GM18507 (cell line): ENCODE data around the gene MIPOL1.
"Not testable (repeated sequence)": the region's sequence is repeated elsewhere in the genome, so short reads cannot be mapped to it uniquely, and the experiment has no call there.

Experiments used
- DNase-seq: peaks from one replicate; pipeline ENCODE4 v3.0.0; 2011; ENCODE audit warnings: low read depth; ENCODE audit not compliant: insufficient read length; ENCODE audit errors: extremely low spot score
- FAIRE-seq: peaks from 2 replicates; lab custom pipeline; 2011; peaks lifted over from hg19 to GRCh38; lab: Jason Lieb, UNC

Gene MIPOL1, protein sequence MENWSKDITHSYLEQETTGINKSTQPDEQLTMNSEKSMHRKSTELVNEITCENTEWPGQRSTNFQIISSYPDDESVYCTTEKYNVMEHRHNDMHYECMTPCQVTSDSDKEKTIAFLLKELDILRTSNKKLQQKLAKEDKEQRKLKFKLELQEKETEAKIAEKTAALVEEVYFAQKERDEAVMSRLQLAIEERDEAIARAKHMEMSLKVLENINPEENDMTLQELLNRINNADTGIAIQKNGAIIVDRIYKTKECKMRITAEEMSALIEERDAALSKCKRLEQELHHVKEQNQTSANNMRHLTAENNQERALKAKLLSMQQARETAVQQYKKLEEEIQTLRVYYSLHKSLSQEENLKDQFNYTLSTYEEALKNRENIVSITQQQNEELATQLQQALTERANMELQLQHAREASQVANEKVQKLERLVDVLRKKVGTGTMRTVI

DNA sequence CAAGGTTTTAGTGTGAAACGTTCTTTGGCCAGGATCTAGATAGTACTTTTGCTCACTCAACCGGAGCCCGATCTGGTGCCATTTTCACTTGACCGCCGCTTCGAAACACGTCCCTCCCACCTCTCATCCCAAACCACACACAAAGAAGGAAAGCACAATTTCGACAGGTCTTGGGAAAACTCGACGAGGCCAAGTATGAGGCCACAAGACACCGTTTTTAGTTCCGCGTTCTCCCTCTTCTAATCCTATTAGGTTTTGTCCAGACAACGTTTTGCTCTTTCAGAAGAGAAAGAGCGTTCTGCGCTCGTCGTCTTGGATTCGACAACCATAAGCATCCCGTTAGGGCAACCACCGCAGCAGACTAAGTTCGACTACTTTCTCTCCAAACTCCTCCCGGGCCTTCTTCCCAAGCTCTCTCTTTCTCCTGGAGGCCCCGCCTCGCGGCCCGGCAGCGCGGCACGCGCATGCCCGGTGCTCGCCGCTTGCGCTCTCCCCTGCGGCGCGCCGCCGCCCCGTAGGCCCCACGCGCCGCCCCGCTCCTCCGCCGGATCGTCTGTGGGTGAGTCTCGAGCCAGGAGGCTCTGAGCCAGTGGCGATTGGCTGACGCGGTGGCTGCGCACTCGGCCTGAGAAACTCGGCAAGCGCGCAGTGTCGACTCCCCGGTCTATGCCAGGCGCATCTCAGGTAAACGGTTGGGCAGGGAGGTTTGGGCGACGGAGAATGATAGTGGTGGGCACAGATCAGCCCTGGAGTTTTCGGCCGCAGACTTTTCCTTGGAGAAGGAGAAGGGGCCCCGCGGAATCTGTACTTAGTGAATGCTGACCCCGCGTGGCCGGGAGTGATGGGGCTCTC lies at the start of gene MIPOL1:
TSS of gene MIPOL1 (plus strand) at position 517 of the 852 bp plus-strand sequence. CDS start 49,952 bp downstream, outside the sequence.
- FAIRE-seq (no peak), DNase-seq (no peak)

DNA sequence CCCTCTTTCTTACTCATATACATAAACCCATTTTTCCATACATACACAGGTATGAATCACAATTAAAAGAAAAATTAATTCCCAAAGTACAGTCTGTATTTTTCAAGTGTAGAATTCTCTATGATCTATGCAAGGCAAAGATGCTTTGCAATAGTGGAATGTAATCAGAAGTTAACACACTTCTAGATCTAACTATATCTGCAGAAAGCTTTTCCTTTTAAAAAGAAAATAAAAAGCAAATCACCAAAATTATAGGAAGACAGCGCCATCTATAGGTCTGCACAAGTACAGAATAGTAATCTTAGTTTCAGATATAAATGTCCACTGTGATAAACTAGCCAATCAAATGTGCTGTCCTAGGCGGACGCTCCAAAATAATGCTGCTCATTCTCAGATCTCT lies 47.3 kb upstream of the MIPOL1 start:
- FAIRE-seq (no peak), DNase-seq (no peak)

DNA sequence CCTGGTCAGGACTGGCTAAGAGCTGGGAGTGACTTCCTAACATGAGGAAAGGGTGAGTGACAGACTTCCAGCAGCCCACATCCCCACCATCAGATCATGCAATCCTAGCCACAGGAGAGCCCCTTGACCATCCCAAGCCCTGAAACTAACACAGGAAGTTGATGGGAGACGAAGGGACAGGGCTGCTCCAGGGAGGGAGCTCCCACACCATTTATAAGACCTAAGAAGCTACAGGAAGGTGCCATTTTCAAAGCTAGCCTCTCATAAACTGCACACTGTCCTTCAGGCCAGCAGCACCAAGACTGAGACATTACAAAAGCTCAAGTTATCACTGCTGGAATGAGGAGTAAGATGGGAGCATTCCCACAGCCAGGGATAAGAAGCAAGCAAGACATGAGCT lies 44.7 kb upstream of the MIPOL1 start:
- DNase-seq, result no peak
- FAIRE-seq, result no peak

DNA sequence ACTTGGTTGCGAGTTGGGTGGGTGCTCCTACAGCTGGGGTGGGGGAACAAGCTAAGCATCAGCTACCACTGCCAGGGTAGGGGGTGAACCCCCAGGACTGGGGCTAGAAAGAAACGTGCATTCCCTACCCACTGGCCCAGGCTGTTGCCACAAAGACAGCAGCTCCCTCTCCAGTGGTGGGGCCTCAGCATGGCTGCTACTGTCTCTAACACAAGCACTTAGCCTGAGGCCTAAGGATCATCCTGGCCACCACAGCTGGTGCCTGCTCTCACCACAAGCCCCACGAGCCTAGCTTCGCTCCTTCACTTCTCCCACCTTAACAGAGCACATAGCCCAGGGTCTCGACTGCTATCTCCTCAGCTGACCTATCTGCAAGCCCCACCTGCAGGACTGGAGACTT lies 44.3 kb upstream of the MIPOL1 start:
- no peak for DNase-seq
- no peak for FAIRE-seq

DNA sequence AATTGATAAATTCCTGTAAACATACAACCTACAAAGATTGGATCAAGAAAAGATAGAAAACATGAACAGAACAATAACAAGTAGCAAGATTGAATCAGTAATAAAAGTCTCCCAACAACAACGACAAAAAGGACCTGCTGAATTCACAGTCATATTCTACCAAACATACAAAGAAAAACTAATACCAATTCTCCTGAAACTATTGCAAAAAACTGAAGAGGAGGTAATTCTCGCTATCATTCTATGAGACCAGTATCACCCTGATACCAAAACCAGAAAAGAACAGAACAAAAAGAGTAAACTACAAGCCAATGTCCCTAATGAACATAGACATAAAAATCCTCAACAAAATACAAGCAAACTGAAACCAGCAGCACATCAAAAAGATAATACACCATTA lies 39.8 kb upstream of the MIPOL1 start:
- DNase-seq (no peak), FAIRE-seq (no peak)

DNA sequence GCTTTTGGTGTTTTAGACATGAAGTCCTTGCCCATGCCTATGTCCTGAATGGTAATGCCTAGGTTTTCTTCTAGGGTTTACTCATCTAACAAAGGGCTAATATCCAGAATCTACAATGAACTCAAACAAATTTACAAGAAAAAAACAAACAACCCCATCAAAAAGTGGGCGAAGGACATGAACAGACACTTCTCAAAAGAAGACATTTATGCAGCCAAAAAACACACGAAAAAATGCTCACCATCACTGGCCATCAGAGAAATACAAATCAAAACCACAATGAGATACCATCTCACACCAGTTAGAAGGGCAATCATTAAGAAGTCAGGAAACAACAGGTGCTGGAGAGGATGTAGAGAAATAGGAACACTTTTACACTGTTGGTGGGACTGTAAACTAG lies 35.4 kb upstream of the MIPOL1 start:
- not testable (repeated sequence) for FAIRE-seq, DNase-seq

DNA sequence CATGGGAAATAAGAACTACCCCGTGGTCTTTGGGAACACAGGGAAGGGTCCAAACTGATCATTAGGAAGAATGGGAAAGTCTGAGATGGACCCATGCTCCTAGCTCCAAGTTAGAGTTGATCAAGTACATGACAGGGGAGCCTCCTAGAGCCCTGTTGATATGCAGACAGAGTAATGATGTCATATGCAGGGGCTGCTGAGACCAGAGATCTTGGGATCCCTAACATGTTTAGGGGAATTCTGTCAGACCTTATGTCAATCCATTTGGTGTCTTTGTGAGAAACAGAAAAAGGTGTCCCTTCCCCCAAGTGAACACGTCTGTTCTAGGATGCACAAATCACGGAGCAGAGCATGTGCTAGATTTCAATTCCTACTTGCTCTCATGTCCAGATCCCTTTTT lies 31.9 kb upstream of the MIPOL1 start:
- FAIRE-seq, result no peak
- DNase-seq, result no peak

DNA sequence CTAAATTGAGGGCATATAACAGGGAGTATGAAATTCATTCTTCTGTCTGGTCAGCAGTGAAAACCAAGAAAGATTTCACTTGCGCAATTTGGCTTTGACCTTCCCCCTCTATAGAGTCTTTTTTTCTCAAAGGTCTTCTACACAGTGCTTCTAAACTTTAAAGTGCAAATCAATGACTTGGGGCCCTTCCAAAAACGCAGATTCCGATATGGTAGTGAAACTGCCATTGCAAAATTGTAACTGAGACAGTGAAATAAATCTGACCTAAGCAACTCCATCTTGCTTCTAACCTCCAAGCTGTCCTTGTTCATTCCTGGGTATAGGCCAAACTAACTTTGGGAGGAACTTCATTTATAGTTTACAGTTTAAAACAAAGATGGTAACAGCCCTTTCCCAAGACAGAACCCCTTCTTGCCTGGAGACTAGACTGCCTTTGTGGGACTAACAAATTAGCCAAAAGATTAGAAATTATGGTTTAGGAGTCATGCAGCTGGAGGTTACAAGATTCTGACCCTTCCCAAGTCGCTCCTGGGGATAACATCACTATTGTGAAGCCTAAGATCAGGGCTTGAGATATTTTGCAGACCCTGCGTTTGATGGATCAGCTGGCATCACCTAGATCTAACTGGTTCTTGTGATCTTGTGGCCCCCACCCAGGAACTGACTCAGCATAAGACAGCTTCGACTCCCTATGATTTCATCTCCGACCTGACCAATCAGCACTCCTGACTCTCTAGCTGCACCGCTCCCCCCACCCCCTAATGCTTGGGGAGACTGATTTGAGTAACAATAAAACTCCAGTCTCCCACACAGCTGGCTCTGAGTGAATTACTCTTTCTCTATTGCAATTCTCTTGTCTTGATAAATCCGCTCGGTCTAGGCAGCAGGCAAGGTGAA lies 30.3 kb upstream of the MIPOL1 start:
- no peak for DNase-seq
- FAIRE-seq, result no peak

DNA sequence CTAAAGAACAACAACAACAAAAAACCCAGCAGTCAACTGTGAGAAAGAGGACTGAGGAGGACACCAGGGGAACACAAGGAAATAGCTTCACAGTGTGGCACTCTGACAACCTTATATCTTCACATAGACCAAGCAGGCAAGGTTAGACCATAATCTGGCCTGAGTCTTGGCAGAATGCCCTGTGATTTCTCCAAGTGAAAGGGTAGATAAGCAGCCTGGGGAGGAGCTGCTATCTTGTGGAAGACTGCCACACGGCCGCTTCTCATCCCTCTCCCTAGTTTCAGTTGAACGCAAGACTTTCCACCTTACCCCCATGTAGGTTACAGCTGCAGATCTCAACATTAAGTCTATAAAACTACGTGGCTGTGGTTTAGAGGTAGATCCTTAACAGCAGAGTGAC lies 29.0 kb upstream of the MIPOL1 start:
- FAIRE-seq, result no peak
- no peak for DNase-seq

DNA sequence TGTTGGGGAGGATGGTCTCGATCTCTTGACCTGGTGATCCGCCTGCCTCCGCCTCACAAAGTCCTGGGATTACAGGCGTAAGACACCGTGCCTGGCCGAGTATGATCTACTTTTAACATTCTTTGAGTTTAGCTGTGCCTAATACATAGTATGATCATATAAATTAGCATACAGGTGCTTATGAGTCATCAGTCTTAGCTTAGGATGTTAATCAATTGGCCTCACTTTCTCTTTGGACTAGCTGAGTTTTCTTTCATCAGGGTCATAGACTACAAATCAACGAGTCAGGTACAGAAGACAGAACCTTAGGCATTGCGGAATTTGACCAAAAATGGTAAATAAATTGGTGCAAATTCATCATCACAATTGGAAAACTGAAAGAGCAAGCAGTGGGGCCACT lies 27.5 kb upstream of the MIPOL1 start:
- no peak for FAIRE-seq
- no peak for DNase-seq

DNA sequence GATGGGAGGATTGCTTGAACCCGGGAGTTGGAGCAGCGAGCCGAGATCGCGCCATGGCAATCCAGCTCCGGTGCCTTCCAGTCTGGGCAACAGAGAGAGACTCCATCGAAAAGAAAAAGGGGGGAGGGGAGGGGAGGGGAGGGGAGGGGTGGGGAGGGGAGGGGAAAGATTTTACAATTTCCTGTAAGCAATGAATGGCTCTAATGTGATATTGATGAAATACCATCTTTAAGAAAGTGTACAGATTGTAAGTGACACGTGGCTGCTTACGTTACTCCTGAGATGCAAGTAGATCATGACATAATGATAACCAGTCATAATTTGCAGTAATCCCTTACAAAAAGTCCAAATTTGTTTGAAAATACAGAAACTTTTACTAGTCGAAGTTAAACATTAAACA lies 26.7 kb upstream of the MIPOL1 start:
- no peak for FAIRE-seq
- DNase-seq, result no peak

DNA sequence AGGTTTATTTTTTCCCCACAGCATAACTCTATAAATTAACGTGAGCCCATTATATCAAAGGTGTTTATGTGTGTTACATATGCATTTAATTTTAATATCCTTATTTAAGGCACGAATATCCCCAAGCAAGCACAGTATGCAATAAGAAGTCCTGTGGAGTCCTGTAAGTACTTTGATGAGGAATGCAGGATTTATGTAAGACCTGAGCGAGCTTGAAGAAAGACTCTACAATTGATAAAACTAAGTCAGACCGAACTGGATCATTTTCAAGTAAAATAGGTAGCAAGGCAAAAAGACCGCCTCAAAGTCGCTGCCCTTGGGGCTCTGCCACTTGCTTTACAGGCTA lies 26.1 kb upstream of the MIPOL1 start:
- FAIRE-seq (no peak), DNase-seq (no peak)

DNA sequence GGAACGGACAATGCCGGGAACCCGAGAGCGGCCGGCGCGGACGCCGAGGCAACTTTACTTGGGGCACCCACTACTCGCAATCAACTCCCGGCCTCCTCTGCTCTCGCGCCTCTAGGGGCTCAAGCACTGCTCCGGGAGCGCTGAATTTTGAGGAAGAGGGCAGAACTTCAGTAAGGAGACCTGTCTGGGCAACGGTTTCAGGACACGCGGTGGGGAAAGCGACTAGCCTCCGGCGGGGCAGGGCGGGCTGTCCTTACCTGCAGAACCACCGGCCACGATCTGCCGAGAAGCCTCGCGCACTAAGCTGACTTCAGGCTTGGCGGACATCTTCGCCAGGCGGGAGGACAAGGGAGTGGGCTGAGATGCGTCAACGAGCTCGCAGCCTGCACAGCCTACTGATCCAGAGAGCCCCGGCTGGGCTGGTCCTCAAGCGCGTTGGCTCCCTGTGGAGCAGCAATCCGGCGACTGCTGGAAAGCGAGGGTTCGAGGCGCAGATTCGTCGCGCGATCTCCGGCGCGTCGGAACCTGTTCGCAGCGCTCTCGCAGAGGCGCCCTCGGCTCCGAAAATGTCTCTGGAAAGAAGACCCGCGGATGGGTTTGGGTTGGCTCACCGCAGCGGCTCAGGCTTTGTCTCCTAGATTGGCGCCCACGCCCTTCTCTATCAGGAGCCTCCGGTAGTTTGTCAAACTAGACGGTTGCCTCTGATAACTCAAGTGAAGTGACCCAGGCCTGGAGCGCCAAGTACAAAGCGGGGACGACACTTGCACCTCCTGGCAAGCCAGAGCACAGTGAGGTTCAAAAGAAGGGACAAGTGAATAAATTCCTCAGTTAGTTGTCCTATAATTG lies 25.5 kb upstream of the MIPOL1 start, which contains the start of gene SLC25A21:
TSS of gene SLC25A21 (minus strand) at position 583 of the 846 bp plus-strand sequence.
- DNase-seq (no peak), FAIRE-seq (no peak)

DNA sequence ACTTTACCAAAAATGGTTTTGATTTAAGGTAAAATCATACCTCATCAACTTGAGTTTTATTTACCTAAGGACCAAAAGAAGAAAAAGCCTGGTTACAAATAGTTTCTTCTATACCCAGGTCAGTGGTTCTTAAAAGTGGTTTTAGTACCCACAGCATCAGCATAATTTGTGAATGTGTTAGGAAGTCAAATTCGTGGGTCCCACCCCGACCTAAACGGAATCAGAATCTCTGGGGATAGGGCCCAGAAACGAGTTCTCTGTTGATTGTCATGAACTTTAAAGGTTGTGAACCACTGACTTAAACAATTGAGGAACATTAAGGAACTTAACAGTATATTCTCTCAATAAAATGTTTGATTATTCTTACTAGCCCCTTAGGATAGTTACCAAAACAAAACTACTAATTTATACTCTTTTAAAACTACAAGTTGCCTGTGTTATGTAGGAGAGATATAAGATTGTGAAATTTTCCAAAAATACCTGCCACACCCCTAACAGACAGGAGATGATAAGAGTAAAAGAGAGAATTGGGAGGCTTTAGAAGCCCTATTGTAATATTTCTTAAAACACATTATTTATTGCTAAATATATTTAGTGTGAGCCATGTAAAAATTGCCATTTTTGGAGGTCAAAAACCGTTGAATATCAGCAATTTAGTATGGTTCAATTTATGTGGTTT lies 24.7 kb upstream of the MIPOL1 start:
- FAIRE-seq (no peak), DNase-seq (no peak)

DNA sequence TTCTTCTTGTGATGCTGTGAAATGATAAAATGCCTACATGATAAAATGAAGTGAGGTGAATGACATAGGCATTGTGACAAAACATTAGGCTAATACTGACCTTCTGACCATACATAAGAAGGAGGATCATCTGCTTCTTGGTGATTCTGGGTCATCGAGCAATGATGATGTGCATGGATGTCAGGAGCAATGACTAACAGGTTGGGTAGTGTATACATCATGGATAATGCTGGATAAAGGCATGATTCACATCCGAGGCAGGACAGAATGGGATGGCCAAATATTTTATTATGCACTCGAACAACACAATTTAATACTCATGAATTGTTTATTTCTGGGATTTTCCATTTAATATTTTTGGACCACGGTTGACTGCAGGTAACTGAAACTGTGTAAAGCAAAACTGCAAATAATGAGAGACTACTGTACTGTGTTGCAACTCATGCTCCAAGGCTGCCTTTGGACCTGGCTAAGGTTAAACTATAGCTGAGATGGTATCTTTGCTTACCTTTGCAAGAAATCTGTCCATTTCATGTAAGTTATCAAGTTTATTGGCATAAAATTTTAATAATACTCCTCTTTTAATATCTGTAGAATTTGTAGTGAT lies 17.7 kb upstream of the MIPOL1 start:
- DNase-seq, result no peak
- no peak for FAIRE-seq

DNA sequence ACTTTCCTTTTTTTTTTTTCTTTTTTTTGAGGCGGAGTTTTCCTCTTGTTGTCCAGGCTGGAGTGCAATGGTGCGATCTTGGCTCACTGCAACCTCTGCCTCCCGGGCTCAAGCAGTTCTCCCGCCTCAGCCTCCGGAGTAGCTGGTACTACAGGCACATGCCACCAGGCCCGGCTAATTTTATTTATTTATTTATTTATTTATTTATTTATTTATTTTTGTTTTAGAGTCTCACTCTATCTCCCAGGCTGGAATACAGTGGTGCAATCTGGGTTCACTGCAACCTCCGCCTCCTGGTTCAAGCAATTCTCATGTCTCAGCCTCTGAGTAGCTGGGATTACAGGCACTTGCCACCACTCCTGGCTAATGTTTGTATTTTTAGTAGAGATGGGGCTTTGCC lies 16.9 kb upstream of the MIPOL1 start:
- not testable (repeated sequence) for FAIRE-seq, DNase-seq

DNA sequence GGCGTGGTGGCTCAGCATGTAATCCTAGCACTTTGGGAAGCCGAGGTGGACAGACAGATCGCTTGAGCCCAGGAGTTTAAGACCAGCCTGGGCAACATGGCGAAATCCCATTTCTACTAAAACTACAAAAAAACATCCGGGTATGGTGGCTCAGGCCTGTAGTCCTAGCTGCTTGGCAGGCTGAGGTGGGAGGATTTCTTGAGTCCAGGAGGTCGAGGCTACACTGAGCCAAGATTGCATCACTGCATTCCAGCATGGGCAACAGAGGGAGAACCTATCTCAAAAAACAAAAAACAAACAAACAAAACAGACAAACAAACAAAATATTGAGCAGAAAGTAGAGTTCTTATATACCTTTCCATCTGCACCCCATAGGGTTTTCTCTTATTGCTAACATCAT lies 16.3 kb upstream of the MIPOL1 start:
- no peak for DNase-seq
- no peak for FAIRE-seq

DNA sequence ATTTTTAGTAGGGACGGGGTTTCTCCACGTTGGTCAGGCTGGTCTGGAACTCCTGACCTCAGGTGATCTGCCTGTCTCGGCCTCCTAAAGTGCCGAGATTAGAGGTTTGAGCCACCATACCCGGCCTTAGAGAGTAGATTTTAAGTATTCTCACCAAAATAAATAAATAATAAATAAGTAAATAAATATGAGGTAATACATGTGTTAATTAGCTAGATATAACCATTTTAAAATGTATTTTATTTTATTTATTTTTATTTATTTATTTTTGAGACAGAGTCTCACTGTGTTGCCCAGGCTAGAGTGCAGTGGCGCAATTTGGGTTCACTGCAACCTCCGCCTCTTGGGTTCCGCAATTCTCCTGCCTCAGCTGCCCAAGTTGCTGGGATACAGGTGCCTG lies 13.2 kb upstream of the MIPOL1 start:
- FAIRE-seq, DNase-seq: not testable (repeated sequence)
